Tibial nerve (tissue), 4 donors: ENCODE data around the gene ATG7. TPM values are rescaled to one million over a fixed set of nuclear protein-coding genes. Genes with fewer than 3 reads are reported as not detected.

ENCODE experiments used
- DNase-seq, 2 donors: peaks; one replicate each; pipeline ENCODE4 v3.0.0-alpha.2; 2019; ENCODE audit warnings: low spot score in 2 of 2
- H3K27ac ChIP-seq, 4 donors: fragments of 200-600 bp; sonication (generic) in 3 of 4; one replicate each; pipeline ENCODE4 v1.5.1; 2017 to 2019; ENCODE audit warnings: mild to moderate bottlenecking in 1 of 4
- H3K27me3 ChIP-seq, 2 donors: fragments of 200-600 bp; sonication (generic) in 1 of 2; one replicate each; pipeline versions ENCODE4 v1.5.1 to v1.6.0; 2017 to 2019
- H3K36me3 ChIP-seq, 3 donors: fragments of 200-600 bp; sonication (generic); one replicate each; pipeline ENCODE4 v1.5.1; 2018 to 2019
- H3K4me1 ChIP-seq, 4 donors: fragments of 200-600 bp; sonication (generic) in 3 of 4; one replicate each; pipeline ENCODE4 v1.5.1; 2017 to 2019
- H3K4me3 ChIP-seq, 4 donors: fragments of 200-600 bp; sonication (generic) in 3 of 4; one replicate each; pipeline ENCODE4 v1.5.1; 2017 to 2019; ENCODE audit warnings: mild to moderate bottlenecking in 1 of 4, moderate library complexity in 1 of 4
- H3K9me3 ChIP-seq, 4 donors: fragments of 200-600 bp; sonication (generic) in 3 of 4; one replicate each; pipeline ENCODE4 v1.5.1; 2017 to 2019
- EP300 ChIP-seq, 2 donors: sonication (generic); formaldehyde crosslinking; IDR thresholded peaks; one replicate each; pipeline ENCODE4 v1.6.1; 2017; ENCODE audit warnings: antibody characterized with exemption in 2 of 2, mild to moderate bottlenecking in 1 of 2
- POLR2A ChIP-seq, 2 donors: fragments of 450-650 bp; IDR thresholded peaks; one replicate each; pipeline ENCODE4 v1.6.1; 2017; ENCODE audit warnings: antibody characterized with exemption in 2 of 2, mild to moderate bottlenecking in 2 of 2, moderate library complexity in 2 of 2
- WGBS, 2 donors: methylation state at CpG; one replicate each; pipeline ENCODE4 v1.1.5; 2018; 5-methylcytosine and 5-hydroxymethylcytosine counted together
- total RNA-seq, 4 donors: library from RNA; depleted of rRNA; stranded (reverse); fragments of >200 nt; gene quantifications; one replicate each; pipeline ENCODE4 v1.1.0, GENCODE V29; 2016
- TF ChIP-seq, protein P1 (sequence below), 5 experiments: fragments of 200-600 bp in 3 of 5; fragments of 450-650 bp in 2 of 5; sonication (generic) in 3 of 5; IDR thresholded peaks; one replicate each; pipeline ENCODE4 v1.5.1; 2016 to 2019; ENCODE audit warnings: antibody characterized with exemption in 5 of 5, mild to moderate bottlenecking in 3 of 5, moderate library complexity in 2 of 5

Gene ATG7
- total RNA-seq, 4 donors from 2014 or later = 71.0 to 94.0 (median 76.2) TPM

DNA sequence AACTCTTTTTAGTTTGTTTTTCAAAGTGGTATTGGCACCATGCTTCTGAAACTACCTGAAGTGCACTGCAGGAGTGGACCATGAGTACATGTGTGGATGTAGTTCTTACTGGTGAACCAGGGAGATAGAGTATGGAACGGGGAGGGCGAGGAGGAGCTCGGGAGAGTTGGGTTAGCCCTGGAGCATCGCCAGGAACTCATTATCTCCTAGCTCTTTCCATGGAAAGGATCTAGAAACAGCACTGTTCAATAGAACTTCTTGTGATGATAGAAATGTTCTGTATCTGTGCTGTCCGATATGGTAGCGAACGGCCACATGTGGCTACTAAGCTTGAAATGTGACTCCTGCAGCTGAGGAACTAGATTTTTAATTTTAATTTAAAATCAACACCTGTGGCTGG, 324.2 kb downstream of the ATG7 start:
- H3K4me1 ChIP-seq = peaks cover 0 to 76% (median 47%) of the 10 kb centered on the region in 4 donors
- H3K9me3 ChIP-seq = no peaks in the 10 kb centered on the region
- H3K36me3 ChIP-seq = peaks cover 0 to 6% (median 0%) of the 10 kb centered on the region in 3 donors

DNA sequence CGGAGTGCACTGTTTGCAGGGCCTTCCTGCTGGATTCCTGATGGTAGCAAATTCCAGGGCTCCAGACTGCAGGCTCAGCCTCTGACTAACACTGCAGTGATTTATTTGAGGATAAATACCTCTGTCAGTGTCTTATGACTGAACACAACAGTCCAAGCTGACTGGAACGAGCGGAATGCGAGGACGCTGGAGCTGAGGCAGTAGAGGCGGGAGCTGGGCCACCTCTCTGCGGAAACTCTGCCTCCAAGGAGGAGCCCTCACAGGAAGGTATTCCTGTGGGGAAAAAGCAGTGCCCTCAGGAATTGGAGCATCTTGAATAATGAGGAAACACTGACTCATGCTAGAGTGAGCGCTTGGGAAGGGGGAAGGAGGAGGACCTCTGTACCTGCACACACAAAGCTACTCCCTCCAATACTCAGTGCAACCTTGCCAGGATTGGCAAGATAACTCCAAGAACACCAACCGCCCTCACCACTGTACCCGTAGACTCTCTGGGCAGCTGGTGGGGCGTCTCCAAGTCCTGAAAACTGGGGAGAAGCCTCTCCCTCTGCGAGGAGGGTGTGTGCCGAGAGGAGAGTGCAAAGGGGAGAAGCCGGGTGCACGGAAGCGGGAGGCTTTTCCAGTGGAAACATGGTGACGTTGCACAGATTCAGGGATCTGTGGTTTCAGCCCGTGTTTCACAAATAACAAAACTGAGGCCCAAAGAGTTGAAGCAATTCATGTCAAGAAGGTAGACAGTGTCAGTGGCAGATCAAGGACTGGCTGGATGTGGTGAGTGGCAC, 328.5 kb downstream of the ATG7 start:
- Histone ChIP-seq H3K27me3 (no peaks in the 10 kb centered on the region), H3K36me3 (peaks cover 0 to 6% (median 0%) of the 10 kb centered on the region in 3 donors), H3K27ac (peak overlapping the region; percentile 55 to 92 (median 88)), H3K9me3 (no peaks in the 10 kb centered on the region), H3K4me1 (peaks cover 3 to 86% (median 52%) of the 10 kb centered on the region in 4 donors), H3K4me3 (peak overlapping the region in 2 of 4 donors; percentile 2 to 10)
- DNase-seq = peak in 1 of 2 donors; percentile 44
- 24 to 36% methylated on average over 17 to 18 of the region's 18 CpGs for WGBS, 2 donors
- TF ChIP-seq, protein P1, sequence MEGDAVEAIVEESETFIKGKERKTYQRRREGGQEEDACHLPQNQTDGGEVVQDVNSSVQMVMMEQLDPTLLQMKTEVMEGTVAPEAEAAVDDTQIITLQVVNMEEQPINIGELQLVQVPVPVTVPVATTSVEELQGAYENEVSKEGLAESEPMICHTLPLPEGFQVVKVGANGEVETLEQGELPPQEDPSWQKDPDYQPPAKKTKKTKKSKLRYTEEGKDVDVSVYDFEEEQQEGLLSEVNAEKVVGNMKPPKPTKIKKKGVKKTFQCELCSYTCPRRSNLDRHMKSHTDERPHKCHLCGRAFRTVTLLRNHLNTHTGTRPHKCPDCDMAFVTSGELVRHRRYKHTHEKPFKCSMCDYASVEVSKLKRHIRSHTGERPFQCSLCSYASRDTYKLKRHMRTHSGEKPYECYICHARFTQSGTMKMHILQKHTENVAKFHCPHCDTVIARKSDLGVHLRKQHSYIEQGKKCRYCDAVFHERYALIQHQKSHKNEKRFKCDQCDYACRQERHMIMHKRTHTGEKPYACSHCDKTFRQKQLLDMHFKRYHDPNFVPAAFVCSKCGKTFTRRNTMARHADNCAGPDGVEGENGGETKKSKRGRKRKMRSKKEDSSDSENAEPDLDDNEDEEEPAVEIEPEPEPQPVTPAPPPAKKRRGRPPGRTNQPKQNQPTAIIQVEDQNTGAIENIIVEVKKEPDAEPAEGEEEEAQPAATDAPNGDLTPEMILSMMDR (IDR thresholded peaks at IDR 0.05) = no peak
- peak in 1 of 2 donors; percentile 21 for TF ChIP-seq POLR2A (IDR thresholded peaks at IDR 0.05)
- TF ChIP-seq EP300 (IDR thresholded peaks at IDR 0.05) = peak; percentile 42 to 76

More for the DNA sequence above, 324.2 kb downstream of the ATG7 start:
- no peaks in the 10 kb centered on the region for H3K27me3 ChIP-seq
- no peak overlapping the region for H3K4me3 ChIP-seq
- WGBS, 2 donors = 71 to 73% methylated on average over 7 of the region's 7 CpGs
- no peak for DNase-seq
- TF ChIP-seq POLR2A (IDR thresholded peaks at IDR 0.05) = no peak
- TF ChIP-seq, protein P1 (IDR thresholded peaks at IDR 0.05) = no peak
- no peak for TF ChIP-seq EP300 (IDR thresholded peaks at IDR 0.05)
- H3K27ac ChIP-seq = peak overlapping the region in 2 of 4 donors; percentile 45 to 65

DNA sequence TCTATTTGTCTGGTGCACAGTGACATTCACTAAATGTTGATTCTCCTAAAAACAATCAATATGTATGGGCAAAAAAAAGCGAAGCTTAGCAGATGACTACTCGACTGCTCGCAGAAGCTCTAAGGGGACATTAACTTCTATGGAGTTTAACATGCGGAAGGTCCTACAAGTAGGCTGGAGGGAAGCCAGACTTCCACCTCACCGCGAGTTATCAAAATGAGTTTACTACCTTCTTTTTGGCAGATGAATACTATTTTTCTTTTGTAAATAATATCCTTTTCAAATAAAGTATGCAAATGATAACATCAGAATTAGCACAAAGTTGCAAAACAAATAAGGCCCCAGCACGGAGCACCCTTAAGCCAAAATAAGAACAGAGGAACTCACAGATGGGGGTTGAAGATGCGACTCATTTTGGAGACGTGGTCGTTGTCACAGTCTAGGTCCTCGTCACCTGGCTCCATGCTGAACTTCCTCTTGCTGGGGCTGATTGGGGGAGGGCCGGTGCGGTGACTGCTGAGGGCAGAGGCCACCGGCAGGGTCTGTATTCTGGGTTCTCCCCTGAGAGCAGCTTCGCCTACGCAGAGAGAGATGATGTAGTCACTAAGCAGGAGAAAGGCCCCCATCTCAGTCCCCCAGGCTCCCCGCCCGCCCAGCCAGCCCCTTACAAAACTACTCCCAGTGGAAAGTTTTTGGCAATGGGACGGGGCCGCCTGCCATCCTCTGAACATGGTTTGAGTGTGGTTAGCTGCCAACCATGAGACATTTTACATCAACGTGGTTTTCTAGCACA, 329.4 kb downstream of the ATG7 start:
- Histone ChIP-seq H3K27ac (peak overlapping the region; percentile 55 to 92 (median 88)), H3K36me3 (peaks cover 0 to 6% (median 0%) of the 10 kb centered on the region in 3 donors), H3K4me3 (peak overlapping the region in 1 of 4 donors; percentile 5), H3K4me1 (peaks cover 3 to 86% (median 50%) of the 10 kb centered on the region in 4 donors), H3K9me3 (no peaks in the 10 kb centered on the region), H3K27me3 (no peaks in the 10 kb centered on the region)
- 35 to 44% methylated on average over 21 of the region's 21 CpGs for WGBS, 2 donors
- peak in 1 of 2 donors; percentile 29 for DNase-seq
- TF ChIP-seq POLR2A (IDR thresholded peaks at IDR 0.05) (no peak), EP300 (IDR thresholded peaks at IDR 0.05) (peak in 1 of 2 donors; percentile 24)
- TF ChIP-seq, protein P1 (IDR thresholded peaks at IDR 0.05) = no peak

DNA sequence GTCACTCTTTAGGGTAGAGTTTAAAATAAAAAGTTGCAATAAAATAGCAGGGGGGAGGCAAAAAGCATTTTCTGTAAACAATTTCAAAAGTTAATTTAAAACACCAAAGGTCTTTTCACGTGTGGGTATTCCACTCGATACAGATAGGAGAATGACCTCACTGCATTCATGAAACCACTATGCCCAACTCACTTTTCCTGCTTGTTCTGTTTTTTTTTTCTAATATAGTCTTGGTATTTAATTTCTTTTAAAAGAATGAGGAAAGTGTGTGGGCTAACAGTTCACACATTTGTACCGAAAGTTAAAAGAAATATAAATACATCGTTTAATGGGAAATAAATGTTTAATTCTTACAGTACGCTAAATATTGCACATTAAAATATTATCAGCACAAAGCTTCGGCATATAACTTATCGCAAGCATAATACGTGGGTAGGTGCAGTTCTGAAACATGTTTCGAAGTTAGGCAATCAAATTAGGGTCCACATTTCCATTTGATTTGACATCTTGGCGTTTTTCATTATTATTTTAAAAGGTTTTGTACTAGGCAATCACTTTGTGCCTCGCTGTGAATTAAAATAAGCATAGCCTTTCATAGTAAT, 330.1 kb downstream of the ATG7 start:
- Histone ChIP-seq H3K4me3 (no peak overlapping the region), H3K27me3 (no peaks in the 10 kb centered on the region), H3K36me3 (peaks cover 0 to 6% (median 0%) of the 10 kb centered on the region in 3 donors), H3K9me3 (no peaks in the 10 kb centered on the region), H3K4me1 (peaks cover 3 to 88% (median 49%) of the 10 kb centered on the region in 4 donors), H3K27ac (peak overlapping the region; percentile 55 to 92 (median 88))
- no peak for TF ChIP-seq EP300 (IDR thresholded peaks at IDR 0.05)
- TF ChIP-seq, protein P1 (IDR thresholded peaks at IDR 0.05) = no peak
- TF ChIP-seq POLR2A (IDR thresholded peaks at IDR 0.05) = no peak
- 48 to 50% methylated on average over 11 of the region's 11 CpGs for WGBS, 2 donors
- DNase-seq = no peak
